ENCODE data around the gene GPR25.

Gene GPR25

DNA sequence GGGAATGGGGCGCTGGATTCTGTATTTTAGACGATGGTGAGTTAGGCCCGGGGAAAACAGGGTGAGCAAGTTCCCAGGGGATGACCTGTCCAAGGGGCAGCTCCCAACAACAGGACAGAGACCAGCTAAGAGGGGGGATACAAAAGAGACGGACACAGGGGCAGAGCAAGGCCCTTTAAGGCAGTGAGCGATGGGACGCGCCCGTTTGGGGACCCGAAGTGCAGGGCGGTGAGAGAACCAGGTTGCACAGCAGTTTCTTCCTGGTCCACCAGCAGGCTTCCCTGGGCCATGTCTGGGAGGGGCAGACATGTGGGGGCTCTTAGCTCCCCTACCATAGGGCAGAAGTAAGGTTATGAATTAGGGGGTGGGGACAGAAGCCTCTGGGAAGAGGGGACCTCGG, 43.9 kb downstream of the GPR25 start:
- no peak for DNase-seq

DNA sequence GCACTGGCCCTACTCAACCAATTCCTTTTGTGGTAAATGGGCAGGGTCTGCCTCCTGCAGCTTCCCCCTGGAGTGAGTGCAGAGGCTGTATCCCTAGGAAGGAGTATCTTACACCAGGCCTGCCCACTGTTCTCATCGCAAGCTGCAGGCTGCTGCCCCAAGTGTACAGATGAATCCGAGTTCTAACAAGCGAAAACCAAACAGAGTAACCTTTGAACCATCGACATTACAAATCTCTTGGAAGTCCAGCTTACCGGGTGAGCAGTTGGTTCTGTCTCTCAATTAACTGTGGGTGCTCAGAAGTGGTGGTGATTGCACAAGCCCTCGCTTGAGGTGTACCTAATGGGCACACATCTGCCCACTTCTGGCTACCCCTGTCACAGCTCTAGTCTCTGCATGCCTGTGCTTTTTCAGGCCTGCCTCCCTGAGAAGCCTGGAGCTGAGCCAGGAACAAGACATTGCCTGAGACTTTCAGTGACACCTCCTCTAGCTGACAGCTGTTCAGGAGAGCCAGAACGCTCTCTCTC, 44.6 kb downstream of the GPR25 start:
- no peak for DNase-seq

DNA sequence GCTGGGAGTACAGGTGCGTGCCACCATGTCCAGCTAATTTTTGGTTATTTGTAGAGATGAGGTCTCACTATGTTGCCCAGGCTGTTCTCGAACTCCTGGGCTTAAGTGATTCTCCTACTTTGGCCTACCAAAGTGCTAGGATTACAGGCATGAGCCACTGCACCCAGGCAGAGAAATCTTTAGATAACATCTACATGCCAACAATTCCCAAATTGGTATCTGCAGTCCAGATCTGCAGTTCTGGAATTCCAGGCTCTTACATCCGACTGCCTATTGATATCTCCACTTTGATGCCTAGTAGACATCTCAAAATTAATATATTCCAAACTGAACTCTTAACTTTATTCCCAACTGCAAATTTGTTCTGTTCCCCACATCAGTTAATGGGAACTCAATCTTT, 45.2 kb downstream of the GPR25 start:
- DNase-seq: no peak

DNA sequence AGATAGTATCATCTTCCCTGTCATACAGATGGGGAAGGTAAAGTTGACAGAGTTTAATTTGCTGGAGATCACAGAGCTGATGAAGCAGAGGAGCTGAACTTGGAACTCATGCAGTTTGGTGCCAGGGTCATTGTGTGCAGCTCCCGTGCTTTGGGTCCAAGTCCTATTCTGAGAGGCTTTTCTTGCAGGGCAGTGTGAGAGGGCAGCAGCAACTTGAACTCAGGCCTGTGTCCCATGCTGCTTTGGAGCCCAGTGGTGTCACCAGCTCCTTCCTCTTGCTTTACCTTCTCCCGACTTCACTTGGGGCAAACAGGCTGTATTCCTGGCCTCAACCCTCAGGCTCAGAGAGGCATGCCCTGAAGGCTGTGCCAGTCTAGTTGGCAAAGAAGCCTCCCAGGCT, 46.6 kb downstream of the GPR25 start:
- no peak for DNase-seq

DNA sequence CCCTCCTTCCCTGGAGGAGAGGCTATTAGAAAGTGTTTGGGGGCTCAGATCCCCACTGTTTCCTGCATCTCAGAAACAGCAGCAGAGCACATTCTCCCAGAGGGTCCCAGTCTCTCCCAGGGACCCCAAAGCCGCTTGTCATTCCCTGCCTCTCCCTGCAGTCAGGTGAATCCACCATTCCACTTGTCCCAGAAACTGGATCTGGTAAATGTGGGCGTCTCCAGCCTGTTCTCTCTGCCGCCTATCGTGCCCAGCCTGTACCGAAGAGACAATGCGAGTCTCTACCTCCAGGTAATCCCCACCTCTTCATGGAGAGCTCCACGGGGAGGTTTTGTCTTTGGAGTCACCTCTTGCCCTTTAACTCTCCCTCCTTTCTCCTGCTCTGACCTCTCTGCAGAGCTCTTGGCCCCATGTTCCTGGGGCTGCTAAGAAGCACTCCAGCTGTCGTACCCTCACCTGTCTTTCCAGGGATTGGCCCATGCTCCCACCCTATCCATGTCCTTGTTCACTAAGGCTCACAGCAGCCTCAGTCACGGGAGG, 48.9 kb downstream of the GPR25 start:
- no peak for DNase-seq

DNA sequence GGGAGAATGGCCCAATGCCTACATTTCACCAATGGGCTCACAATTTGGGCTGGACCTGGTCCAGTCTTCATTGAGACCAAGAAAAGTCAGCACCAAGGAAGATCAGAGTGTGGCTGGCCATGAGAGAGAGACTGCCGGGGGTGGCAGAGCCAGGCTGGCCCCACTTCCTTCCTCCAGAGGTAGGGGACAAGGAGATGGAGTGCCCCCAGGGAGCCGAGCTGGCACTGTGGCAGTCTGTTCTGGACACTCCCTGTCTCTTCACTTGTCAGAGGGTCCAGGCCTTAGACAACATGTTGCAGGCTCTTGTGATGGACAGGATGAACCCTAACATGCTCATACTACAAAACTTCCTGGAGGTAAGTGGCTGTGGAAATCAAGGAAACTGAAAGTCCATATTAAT, 49.6 kb downstream of the GPR25 start:
- DNase-seq: no peak

DNA sequence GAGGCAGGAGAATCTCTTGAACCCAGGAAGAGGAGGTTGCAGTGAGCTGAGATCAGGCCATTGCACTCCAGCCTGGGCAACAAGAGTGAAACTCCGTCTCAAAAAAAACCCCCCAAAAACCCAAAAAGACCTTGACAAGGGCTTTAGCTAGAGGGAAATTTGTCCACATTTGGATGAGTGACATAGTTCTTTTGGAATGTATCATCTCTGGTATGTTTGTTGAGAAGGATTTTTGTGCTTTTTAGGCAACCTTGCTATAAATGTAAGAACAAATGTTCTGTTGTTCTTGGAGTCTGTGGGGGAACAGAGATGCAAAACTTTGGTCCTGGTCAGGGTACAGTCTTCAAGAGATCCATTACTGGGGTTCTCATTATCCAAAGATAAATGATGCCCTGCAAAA, 50.8 kb downstream of the GPR25 start:
- DNase-seq: no peak

Measured in activated naive CD4-positive, alpha-beta T cell treated with Interleukin-2 at 50 U/mL for 16 hours (primary cell).